Neural cell (in vitro differentiated cells): ENCODE measurements around the gene SGPP2.

Source experiments
- CTCF ChIP-seq: fragments of 450-650 bp; IDR thresholded peaks from 2 replicates; pipeline ENCODE4 v1.5.1; 2014; ENCODE audit warnings: antibody characterized with exemption, mild to moderate bottlenecking, moderate library complexity; ENCODE audit not compliant: poor library complexity, severe bottlenecking
- EP300 ChIP-seq: fragments of 450-650 bp; conservative IDR thresholded peaks from 2 replicates; pipeline ENCODE4 v1.6.1; 2014; ENCODE audit warnings: antibody characterized with exemption, mild to moderate bottlenecking, moderate library complexity; ENCODE audit not compliant: poor library complexity, severe bottlenecking
- EZH2 ChIP-seq: fragments of 200-600, 300-800 bp; shearing (Covaris generic), sonication (generic); IDR thresholded peaks from 2 replicates; pipeline ENCODE4 v1.6.1; 2014; ENCODE audit warnings: antibody characterized with exemption, low read length, borderline replicate concordance, mild to moderate bottlenecking; ENCODE audit not compliant: insufficient read depth, poor library complexity, severe bottlenecking
- MXI1 ChIP-seq: fragments of 450-650 bp; conservative IDR thresholded peaks from 2 replicates; pipeline ENCODE4 v1.6.1; 2014; ENCODE audit warnings: antibody characterized with exemption, mild to moderate bottlenecking; ENCODE audit not compliant: poor library complexity, severe bottlenecking
- POLR2AphosphoS5 ChIP-seq: IDR thresholded peaks from 2 replicates; pipeline ENCODE4 v1.6.1; 2012
- RAD21 ChIP-seq: fragments of 450-650 bp; conservative IDR thresholded peaks from 2 replicates; pipeline ENCODE4 v1.6.1; 2014; ENCODE audit warnings: antibody characterized with exemption, mild to moderate bottlenecking, moderate library complexity
- REST ChIP-seq: IDR thresholded peaks from 2 replicates; pipeline ENCODE4 v1.6.1; 2012; ENCODE audit warnings: borderline replicate concordance
- TAF1 ChIP-seq: IDR thresholded peaks from 2 replicates; pipeline ENCODE4 v1.6.1; 2012; ENCODE audit warnings: low read depth

- no peak for TF ChIP-seq POLR2AphosphoS5
- TF ChIP-seq CTCF = no peak
- no peak for TF ChIP-seq EP300
- no peak for TF ChIP-seq RAD21
- no peak for TF ChIP-seq REST
- TF ChIP-seq EZH2 = no peak
- no peak for TF ChIP-seq MXI1
- TF ChIP-seq TAF1 = no peak
Observed at GRCh38 chr2:222418739-222419138, 5.6 kb upstream of the SGPP2 start.
